ENCODE measurements around the gene SRC.
"Not testable (repeated sequence)": the region's sequence is repeated elsewhere in the genome, so short reads cannot be mapped to it uniquely, and the experiment has no call there.

SRC gene

DNA sequence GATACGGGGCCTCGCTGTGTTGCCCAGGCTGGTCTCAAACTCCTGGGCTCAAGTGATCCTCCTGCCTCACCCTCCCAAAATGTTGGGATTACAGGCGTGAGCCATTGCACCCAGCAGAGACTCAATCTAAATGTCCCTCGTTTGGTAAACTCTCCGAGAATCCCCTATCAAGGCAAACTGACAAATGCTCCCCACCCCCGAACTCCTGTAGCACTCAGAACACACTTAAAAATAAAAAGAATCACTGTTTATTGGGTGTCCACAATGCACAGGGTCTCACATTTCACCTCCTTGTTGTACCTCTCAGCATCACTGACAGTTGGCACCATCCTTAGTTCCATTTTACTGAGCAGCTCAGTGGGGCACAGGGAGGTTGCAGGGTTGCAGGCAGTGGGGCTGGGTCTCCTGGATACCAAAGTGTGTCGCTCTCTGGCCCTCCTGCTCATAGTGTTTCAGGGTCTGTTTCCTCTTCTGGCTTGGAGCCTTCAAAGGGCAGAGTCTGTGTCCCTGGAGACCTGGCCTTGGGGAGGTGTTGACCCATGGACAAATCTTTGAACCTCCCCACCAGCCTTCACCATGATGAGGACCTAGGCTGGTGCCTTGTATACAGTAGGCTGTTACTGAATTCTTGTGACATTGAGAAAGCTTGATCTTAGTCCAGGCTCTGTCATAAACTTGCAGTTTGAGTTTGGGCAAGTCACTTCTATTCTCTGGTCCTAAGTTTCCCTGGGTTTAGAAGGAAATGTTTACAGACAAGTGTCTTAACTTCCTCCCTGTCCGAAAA is 8.5 kb upstream of the SRC start:
- no peak for DNase-seq

DNA sequence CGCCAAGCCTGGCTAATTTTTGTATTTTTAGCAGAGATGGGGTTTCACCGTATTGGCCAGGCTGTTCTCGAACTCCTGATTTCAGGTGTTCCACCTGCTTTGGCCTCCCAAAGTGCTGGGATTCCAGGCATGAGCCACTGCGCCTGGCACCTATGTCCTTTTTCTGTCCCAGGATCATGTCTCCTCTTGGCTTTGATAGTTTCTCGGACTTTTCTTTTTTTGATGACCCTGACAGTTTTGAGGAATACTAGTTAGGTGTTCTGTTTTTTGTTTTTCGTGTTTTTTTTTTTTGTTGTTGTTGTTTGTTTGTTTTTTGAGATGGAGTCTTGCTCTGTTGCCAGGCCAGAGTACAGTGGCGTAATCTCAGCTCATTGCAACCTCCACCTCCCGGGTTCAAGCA is 7.6 kb upstream of the SRC start:
- not testable (repeated sequence) for DNase-seq

DNA sequence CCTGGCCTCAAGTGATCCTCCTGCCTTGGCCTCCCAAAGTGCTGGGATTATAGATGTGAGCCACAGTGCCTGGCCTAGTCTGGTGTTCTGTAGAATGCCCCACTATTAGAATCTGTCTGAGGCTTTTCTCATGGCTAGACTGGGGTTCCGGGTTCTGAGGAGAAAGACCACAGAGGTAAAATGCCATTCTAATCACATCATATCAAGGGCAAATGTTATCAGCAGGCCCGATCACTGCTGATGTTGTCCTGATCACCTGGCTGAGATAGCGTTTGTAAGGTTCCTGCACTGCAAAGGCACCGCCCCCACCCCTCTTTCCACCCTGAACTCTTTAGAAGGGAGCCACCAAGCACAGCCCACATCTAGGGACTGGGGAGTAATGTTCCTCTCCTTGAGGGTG is 6.7 kb upstream of the SRC start:
- no peak for DNase-seq

DNA sequence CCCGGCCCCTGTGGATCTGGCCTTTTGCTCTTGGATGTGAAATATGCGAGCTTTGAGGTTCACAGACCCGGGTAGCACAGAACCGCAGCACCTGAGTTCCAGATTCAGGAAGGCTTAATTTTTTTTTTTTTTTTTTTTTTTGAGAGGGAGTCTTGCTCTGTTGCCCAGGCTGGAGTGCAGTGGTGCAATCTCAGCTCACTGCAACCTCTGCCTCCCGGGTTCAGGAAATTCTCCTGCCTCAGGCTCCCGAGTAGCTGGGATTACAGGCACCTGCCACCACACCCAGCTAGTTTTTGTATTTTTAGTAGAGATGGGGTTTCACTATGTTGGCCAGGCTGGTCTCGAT is 6.2 kb upstream of the SRC start:
- DNase-seq: not testable (repeated sequence)

DNA sequence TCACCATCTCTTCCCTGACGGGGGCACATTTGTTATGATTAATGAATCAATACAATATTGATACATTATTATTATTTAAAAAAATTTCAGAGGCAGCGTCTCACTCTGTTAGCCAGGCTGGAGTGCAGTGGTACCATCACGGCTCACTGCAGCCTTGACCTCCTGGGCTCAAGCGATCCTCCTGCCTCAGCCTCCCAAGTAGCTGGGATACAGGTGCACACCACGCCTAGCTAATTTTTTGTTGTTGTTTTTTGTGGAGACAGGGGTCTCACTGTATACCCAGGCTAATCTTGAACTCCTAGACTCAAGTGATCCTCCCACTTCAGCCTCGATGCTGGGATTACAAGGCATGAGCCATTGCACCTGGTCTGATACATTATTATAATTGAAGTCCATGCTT is 4.9 kb upstream of the SRC start:
- no peak for DNase-seq

DNA sequence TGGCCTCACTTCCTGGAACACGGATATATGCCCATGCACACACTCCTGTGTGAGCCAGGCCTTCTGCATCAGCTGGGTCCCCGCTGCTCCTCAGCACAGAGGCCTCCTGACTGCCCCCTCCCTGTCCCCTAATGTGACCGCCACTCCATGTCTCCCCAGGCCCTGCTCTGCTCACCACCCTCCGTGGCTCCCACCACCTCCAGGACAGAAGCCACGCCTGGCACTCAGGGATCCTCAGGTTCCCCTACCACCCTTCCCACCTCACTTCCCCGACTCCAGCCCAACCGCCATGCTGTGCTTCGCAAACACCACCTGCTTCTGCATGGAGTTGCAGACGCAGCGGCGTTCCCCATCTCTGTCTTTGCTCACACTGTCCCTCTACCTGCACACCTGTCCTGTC is 4.3 kb upstream of the SRC start:
- DNase-seq: no peak

DNA sequence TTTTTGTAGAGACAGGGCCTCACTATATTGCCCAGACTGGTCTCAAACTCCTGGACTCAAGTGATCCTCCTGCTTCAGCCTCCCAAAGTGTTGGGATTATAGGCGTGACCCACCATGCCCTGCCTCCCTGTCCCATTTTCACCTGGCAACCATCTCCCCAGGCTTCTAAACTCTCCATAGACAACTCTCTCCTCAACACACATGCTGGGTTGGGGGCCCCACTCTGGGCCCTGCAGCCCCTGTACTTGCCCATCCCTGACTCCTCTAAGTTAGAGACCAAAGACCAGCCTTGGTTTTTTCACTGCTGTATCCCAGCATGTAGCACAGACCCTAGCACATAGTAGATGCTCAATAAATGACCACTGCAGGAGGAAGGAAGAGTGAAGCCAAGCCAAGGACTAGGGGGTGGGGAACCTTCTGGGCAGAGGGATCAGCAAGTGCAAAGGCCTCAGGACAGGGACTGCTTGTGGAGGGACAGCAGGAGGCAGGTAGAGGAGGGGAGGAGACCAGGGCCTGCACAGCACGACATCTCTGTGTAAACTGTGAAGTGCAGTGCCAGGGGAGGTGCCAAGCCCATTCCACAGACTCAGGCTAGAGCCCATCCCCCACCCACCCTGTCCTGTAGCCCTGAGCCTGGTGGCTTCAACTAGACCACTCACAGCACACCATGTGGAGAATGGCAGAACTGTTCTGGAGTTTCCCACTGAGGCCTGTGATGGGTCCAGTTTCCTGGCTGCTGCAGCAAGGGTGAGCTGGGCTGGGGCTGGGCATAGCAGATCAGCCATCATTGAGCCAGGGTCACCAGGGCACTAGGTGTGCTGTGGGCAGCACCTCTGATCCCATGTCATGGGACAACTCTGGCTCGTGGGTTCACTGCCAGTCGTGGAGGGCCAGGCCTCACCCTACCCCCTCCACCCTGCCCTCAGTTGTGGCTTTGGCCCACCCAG is 3.4 kb upstream of the SRC start:
- DNase-seq: no peak

DNA sequence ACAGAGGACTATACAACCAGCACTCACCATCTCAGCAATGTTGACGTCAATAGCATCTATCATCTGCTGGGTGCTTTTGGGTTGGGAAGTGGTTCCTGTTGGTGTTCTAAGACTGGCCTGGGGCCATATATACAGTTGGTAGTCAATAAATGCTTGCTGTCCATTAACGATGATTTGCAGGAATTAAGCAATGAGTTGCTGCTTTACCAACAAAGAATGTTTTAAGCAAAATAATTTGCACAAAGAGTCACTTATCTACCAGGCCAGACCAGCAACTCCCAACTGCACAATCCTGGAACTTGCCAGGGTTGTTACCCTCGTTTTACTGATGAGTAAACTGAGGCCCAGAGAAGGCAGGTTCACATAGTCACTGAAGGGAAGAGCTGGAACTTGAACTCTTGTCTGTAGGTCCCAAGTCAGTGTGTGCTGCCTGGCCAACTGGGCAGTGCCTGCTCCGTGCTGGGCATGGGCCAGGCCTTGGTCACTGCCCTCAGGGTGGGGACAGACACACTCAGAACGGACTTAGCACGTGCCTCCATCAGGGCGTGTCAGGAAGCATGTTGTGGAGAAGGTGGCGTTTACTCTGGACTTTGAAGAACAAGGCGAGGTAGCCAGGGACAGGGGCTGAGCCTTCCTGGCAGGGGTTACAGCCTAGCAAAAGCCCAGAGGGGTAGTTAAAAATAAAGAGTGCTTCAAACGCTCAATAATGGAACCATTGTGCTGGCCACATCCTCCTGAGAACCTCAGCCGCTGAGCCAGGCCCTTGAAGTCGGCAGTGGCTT is 2.5 kb upstream of the SRC start:
- DNase-seq: no peak

DNA sequence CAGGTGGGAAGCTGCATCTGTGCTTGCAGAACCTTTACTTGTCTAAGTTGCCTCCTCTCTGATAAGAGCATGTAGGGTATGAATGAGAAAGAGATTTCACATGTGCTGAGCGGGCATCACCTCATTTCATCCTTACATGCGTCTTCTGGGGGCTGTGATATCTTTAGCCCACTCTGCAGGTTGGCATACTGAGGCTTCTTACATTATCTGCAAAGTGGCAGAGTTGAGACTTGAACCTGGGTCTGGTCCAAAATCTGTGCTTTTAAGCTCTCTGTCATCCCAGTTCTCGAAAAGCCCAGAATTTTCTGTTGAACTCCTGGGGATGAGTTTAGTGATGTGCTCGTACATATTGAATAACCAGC is 2.0 kb upstream of the SRC start:
- DNase-seq: no peak

DNA sequence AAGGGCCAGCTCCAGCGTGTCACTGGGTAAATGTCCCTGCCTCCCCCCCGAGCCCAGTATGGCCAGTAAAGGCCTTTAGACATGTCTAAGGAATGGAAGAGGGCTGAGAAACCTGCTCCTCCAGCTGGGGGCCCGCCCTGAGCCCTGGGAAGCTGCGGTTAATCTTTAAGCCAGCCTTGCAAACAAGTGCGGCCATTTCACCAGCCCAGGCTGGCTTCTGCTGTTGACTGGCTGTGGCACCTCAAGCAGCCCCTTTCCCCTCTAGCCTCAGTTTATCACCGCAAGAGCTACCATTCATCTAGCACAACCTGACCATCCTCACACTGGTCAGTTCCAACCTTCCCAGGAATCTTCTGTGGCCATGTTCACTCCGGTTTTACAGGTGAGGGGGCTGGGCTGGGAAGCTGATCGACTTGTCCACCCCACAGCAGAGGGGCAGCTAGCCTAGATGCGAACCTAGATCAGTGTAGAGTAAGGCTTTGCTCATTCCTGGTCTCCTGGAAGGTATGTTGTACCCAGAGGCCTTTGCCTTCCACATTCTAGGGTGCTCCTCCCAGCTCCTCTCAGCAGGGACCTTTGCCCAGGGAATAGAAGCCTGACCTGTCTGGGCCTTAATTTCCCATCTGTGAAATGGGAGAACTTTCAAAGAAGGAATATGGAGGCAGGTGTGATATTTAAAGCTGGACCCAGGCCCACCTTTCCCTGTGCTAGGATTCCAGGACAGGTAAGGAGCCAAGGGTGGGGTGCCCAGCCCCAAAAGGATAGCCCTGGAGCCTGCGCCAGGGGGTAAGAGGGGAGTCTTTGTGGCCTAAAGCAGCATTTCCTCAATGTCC is 1.2 kb upstream of the SRC start:
- DNase-seq: no peak

DNA sequence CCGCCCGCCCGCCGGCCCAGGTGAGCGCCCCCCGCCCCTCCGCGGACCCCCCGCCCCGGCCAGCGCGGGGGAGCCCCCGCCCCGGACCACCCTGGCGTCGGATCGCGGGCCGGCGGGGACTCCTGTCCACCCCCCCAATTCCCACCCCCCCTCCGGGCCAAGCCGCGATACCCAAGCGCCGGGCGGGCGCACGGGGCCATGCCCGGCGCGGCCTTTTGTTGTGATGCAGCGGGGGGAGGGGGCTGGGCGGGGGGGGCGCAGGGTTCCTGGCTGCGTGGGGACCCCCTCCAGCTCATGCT is 245 bp downstream of the SRC start:
- no peak for DNase-seq

DNA sequence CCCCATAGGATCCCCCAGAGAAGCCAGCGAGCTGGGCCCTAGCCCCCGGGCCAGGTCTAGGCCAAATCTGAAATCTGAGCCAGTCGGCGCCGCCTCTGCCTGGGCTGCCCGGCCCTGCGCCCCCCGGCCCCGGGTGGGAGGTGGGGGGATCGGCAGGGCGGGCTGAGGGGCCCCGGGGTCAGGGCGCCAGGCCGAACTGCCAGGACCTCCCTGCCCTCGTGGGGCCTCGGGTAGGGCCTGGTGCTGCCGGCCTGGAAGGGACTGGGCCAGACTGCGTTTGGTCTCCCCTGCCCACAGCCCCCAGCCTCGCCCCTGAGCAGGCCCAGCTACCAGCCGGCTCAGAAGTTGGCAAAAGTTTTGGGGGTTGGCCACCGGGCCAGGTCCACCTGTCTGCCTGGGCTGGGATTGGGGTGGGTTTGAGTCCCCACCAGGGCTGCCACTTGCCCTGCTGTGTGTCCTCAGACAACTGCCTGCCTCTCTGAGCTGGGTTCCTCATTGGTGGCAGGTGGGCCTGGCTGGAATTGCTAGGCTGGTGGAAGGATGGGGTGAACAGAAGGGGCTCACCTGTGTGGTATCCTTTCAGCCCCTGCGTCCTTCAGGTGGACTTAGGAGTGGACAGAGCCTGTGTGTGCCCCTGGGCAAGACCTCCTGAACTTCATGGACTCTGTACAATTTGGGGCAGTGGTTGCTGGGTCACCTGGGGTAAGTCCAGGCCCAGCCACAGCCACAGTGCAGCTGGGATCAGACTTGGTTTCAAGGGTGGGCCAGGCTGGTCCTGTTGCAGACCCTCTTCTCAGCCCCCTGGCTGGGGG is 801 bp downstream of the SRC start:
- no peak for DNase-seq

DNA sequence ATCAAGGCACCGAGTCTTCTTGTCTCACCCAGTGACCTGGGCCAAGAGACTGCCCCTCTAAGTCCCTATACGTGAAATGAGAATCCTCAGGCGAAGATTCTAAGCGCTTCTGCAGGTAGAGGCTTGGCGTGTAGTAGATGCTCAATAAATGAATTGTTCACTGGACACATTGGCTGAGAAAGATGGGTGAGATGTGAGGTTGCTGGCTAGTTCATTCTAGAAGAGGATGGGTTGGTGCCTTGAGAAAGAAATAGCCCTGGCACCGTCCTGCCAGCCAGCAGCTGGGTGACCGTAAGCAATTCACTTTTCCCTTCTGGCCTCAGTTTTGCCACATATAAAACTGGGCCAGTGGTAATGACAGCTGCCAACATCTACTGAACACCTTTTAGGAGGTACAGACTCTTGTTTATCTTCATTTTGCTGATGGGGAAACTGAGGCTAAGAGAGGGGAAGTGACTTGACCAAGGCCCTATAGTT is 1.4 kb downstream of the SRC start:
- no peak for DNase-seq

DNA sequence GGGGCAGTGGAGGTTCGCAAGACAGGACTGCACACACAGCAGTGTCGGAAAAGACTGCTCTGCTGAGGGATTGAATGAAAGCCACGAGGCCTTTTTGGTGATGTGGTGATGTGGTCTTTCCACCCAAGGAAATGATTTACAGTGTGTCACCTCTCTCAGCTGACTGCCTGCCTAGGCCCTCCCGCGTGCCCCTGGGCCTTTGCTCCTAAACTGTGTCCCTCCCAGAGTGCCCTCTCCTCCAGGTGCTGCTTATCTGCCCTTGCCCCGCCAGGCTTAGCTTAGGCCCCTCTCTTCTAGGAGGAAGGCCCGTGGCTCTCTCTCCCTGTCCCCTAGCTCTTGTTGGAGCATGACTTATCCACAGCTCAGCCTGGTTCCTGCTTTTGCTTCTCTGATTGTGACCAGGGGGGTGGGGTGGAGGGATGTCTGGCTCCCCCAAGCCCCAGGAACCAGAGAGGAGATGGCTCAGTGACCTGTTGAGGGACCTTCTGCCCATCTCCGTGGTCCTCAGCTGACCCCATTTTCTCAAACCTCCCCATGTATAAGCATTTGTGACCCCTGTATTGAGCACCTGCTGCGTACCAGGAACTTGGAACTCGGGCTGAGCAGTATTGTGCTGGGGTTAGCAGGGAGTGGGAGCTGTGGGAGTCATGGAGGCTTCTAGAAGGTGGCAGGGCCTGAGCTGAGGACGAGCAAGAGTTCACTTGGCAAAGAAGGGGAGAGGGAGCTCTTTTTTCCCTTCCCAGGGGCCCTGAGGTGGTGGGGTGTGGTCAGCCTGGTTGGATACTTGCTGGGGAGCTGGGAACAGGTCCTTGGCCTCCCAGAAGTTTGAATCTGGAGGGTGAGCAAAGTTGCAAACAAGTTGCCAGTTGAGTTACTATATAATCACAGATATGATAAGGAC is 2.2 kb downstream of the SRC start:
- no peak for DNase-seq

DNA sequence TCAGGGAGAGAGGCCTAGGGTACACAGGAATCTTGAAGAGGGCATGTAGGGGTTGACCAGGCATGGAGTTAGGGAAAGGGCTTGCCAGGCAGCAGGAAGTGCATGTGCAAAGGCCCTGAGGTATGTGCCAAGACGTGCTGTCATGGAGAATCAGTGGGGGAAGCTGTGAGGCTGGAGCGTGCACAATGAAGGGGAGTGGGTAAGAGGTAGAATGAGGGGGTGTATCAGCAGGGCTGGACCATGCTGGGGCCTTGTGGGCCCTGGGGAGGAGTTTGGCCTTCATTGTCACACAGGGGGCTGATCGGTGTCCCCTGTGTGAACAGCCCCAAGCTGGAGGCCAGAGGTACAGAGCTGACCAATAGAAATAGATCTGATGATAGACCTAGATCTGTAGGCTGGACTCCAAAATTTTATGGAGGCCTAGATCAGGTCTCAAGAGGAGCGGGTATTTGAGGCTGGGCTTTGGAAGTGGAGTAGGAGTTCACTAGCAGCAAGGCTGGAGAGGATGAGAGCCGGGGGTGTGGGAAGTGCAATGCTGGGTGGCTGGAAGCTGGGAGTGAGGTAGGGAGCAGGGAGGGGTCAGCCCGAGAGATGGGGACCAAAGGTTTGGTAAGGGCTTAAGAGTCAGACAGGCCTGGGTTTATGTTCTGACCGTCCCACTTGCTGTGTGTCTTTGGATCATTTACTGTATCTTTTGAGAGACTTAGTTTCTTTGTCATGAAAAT is 3.0 kb downstream of the SRC start:
- DNase-seq: no peak

DNA sequence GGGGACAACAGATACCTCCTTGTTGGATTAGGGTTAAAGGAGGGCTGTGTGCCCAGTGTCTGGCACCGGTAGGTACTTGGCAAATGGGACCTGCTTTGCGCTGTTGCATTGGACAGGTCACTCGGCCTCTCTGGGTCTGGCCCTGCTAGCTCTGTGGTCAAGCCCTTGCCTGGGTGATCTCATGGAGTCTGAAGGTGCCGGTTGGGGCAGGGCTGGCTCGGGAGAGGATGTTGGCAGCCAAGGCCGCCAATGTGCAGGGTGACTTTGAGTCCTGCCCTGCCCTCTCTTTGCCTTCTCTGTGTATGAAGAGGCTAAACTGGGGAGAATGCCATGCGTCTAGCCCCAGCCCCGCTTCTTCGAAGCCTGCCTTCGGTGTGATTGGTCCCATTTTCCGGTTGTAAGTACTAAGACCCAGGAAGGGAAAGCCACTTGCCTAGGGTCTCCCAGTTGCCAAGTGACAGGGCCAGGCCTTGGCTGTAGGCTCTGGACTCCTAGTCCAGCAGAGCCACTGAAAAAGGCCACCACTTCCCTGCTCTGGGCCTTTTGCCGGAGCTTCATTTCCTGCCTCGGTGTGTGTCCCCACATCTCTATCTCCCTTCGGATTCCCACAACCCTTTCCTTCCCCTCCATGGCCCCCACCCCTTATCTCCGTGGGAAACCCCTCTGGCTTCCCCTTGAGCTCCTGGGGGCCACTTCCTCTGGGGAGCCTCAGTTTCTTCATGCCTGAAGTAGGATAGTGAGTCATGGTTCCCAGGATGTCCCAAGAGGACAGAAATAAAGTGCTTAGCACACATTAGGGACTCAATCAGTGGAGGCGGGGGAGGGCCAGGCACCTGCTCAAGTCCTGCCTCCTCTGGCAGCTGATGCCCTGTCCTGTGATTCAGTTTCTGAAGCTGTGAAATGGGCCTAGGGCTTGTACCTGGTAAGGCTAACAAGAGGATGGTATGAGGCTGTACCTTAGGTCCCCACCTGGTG is 3.9 kb downstream of the SRC start:
- DNase-seq: no peak

DNA sequence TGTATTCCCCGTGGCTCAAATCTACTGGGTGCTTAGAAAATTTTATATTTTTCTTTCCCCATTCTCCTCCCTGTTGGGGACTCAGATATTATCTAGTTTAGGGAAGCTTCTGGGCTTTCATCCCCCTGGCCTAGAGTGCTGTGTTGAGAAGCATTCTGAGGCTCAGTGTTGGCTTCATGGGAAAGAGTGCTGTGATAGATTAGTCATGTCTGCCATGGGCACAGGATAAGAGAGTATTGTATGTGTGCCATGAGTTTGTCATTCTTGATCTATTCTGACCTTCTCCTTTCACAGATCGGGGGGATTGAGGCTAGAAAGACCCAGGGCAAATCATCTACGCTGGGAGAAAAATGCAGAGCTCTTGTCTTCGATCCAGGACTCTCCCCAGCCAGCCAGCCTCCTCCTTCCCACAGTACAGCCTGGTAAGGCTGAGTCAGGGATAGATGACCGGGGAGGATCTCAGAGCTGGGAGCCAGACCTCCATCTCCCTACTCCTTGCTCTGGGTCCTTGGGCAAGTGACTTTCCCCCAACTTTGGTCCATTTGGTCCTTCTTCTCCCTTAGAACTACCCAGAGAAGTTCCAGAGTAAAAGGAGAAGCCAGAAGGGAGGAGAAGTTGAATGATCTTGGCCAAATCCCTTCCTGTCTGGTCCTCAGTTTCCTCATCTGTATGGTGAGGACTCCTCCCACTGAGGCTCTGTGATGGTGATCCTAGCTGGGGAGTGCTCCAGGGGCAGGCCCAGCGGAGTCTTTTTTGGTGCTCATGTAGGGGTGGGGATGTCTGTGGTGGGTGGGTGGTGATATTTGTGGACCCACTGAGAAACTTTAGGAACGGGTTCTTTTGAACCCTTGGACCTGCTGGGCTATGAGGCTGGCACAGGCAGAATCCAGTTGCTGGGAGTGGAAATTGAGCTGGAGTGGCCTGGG is 5.0 kb downstream of the SRC start:
- DNase-seq: no peak

Data from NCI-H2081 (cell line).